Neural cell (in vitro differentiated cells): Measurements from ENCODE around the gene KPTN.

ENCODE experiments used
- CTCF ChIP-seq: fragments of 450-650 bp; IDR thresholded peaks from 2 replicates; pipeline ENCODE4 v1.5.1; 2014; ENCODE audit warnings: antibody characterized with exemption, mild to moderate bottlenecking, moderate library complexity; ENCODE audit not compliant: poor library complexity, severe bottlenecking
- SMC3 ChIP-seq: fragments of 450-650 bp; conservative IDR thresholded peaks from 2 replicates; pipeline ENCODE4 v1.6.1; 2014; ENCODE audit warnings: antibody characterized with exemption, mild to moderate bottlenecking, moderate library complexity; ENCODE audit not compliant: poor library complexity

GRCh38 chr19:47509973-47510372, 26.0 kb upstream of the KPTN start:
- TF ChIP-seq CTCF (no peak), SMC3 (no peak)
